Measurements from ENCODE around the gene ITGA7. TPM values are rescaled to one million over a fixed set of nuclear protein-coding genes. Genes with fewer than 3 reads are reported as not detected.

Gene ITGA7
- total and polyA plus RNA-seq, 2 of the 4 experiments (the other 2 are of a cell fraction), result 3.9 to 15.7 TPM

- no TSS peak for BruUV-seq (replicated peaks)
- Histone ChIP-seq H2BK20ac (ENCODE audit: low read depth, low read length) (no peak overlapping the region), H4K91ac (ENCODE audit: insufficient read depth, low read depth, low read length) (no peak overlapping the region), H3K27ac (ENCODE audit: insufficient read depth, low read length) (no peak overlapping the region), H4K20me1 (ENCODE audit: insufficient read depth, low read length) (no peaks in the 10 kb centered on the region), H3K4me3 (ENCODE audit: insufficient read depth, low read depth, low read length) (no peak overlapping the region), H3K27me3 (ENCODE audit: control insufficient read depth, insufficient read depth, low read length) (peaks cover 9% of the 10 kb centered on the region), H3K23ac (ENCODE audit: low read depth, low read length) (no peak overlapping the region), H2AK9ac (replicated peaks; ENCODE audit: low read depth, low read length, poor library complexity) (no peak overlapping the region), H3K4ac (ENCODE audit: low read depth, low read length) (no peak overlapping the region), H2BK15ac (ENCODE audit: low read depth, low read length) (no peak overlapping the region), H4K5ac (ENCODE audit: low read depth, low read length) (no peak overlapping the region), H3K4me1 (ENCODE audit: control insufficient read depth, insufficient read depth, low read length) (peaks cover 2% of the 10 kb centered on the region), H3K4me2 (ENCODE audit: low read depth, low read length) (no peak overlapping the region), H3K14ac (replicated peaks; ENCODE audit: low read depth, low read length) (no peak overlapping the region), H3K56ac (ENCODE audit: extremely low read depth, insufficient read depth, low read length) (no peak overlapping the region), H3K79me1 (ENCODE audit: low read depth in 1 of 2, low read length in 2 of 2) (no peaks in the 10 kb centered on the region), H3K18ac (ENCODE audit: low read depth, low read length) (no peak overlapping the region), H3K9me3 (ENCODE audit: control insufficient read depth, insufficient read depth, low read length) (no peaks in the 10 kb centered on the region), H3K36me3 (ENCODE audit: control insufficient read depth, insufficient read depth, low read length) (no peaks in the 10 kb centered on the region), H4K8ac (ENCODE audit: low read depth in 2 of 2, low read length in 2 of 2) (no peak overlapping the region), H2BK120ac (ENCODE audit: low read depth, low read length) (no peak overlapping the region), H2AK5ac (ENCODE audit: low read depth, low read length) (no peak overlapping the region), H3K9ac (ENCODE audit: low read depth, low read length) (no peak overlapping the region), H3K9me1 (ENCODE audit: insufficient read depth, low read length) (no peaks in the 10 kb centered on the region), H2BK5ac (ENCODE audit: low read depth, low read length, poor library complexity, severe bottlenecking) (no peak overlapping the region), H2AFZ (replicated peaks; ENCODE audit: low read length, poor library complexity) (no peak overlapping the region)
- ATAC-seq (ENCODE audit: low read depth), result no peak
- TF ChIP-seq ELK1 (IDR thresholded peaks at IDR 0.05; ENCODE audit: borderline replicate concordance, low read depth, low read length), result no peak
- TF ChIP-seq, protein P1, sequence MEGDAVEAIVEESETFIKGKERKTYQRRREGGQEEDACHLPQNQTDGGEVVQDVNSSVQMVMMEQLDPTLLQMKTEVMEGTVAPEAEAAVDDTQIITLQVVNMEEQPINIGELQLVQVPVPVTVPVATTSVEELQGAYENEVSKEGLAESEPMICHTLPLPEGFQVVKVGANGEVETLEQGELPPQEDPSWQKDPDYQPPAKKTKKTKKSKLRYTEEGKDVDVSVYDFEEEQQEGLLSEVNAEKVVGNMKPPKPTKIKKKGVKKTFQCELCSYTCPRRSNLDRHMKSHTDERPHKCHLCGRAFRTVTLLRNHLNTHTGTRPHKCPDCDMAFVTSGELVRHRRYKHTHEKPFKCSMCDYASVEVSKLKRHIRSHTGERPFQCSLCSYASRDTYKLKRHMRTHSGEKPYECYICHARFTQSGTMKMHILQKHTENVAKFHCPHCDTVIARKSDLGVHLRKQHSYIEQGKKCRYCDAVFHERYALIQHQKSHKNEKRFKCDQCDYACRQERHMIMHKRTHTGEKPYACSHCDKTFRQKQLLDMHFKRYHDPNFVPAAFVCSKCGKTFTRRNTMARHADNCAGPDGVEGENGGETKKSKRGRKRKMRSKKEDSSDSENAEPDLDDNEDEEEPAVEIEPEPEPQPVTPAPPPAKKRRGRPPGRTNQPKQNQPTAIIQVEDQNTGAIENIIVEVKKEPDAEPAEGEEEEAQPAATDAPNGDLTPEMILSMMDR (conservative IDR thresholded peaks at IDR 0.05; ENCODE audit: low read depth, low read length), result no peak
- TF ChIP-seq RAD21 (IDR thresholded peaks at IDR 0.05; ENCODE audit: low read length), result no peak
- no peak for TF ChIP-seq SMC3 (IDR thresholded peaks at IDR 0.05; ENCODE audit: low read depth, low read length)
- TF ChIP-seq RFX5 (IDR thresholded peaks at IDR 0.05; ENCODE audit: low read depth, low read length), result no peak
- TF ChIP-seq POLR2A (IDR thresholded peaks at IDR 0.05; ENCODE audit: low read depth, low read length), result no peak
- TF ChIP-seq MAZ (IDR thresholded peaks at IDR 0.05; ENCODE audit: borderline replicate concordance, low read depth, low read length), result no peak
- TF ChIP-seq CHD1 (IDR thresholded peaks at IDR 0.05; ENCODE audit: low read depth, low read length), result no peak
- 72% methylated on average over 3 of the region's 5 CpGs; no CpG with 5 or more reads in 1 of the 2 experiments for WGBS, 2 experiments (ENCODE audit: extremely low coverage in 2 of 2, insufficient read length in 1 of 2)
- POLR2A ChIA-PET (ENCODE audit: unreplicated experiment), result no interaction called here
- in situ Hi-C loops (cut with MboI; ENCODE audit: low sequenced_read_pairs), result no loop called here
- intact Hi-C loops (cut with micrococcal nuclease), result no loop called here
- CTCF ChIA-PET, result no interaction called here
- no peak for DNase-seq
- dilution Hi-C loops (cut with HindIII; ENCODE audit: low sequenced_read_pairs, unreplicated experiment), result no loop called here
These were observed 28.0 kb downstream of the ITGA7 start for GRCh38 chr12:55679691-55680090.

Measured in IMR-90 (cell line).